GM21619 (cell line): Measurements from ENCODE around the gene TM4SF4.
"Not testable (repeated sequence)": the region's sequence is repeated elsewhere in the genome, so short reads cannot be mapped to it uniquely, and the experiment has no call there.

Experiments
- ATAC-seq: cut with Tn5 transposase; IDR thresholded peaks from one replicate; pipeline ENCODE4 v1.9.1; 2021; ENCODE audit not compliant: unreplicated experiment

TM4SF4 gene

GRCh38 chr3:149474250-149474817 is at the start of gene TM4SF4:
Gene TM4SF4 (plus strand): TSS chr3:149474697. CDS start chr3:149474878, 181 bp downstream.
- ATAC-seq = no peak

- no peak for ATAC-seq
Measured at GRCh38 chr3:149424918-149425317, 49.6 kb upstream of the TM4SF4 start.

- ATAC-seq = no peak
Measured at GRCh38 chr3:149426325-149426724, 48.2 kb upstream of the TM4SF4 start.

- ATAC-seq = no peak
Measured at GRCh38 chr3:149428087-149428486, 46.4 kb upstream of the TM4SF4 start.

- no peak for ATAC-seq
Measured at GRCh38 chr3:149430216-149430615, 44.3 kb upstream of the TM4SF4 start.

GRCh38 chr3:149432149-149432548 is 42.3 kb upstream of the TM4SF4 start:
- ATAC-seq = no peak

- no peak for ATAC-seq
Measured at GRCh38 chr3:149435996-149436885, 38.3 kb upstream of the TM4SF4 start.

GRCh38 chr3:149437286-149437685 is 37.2 kb upstream of the TM4SF4 start:
- no peak for ATAC-seq

- no peak for ATAC-seq
Measured at GRCh38 chr3:149437710-149438109, 36.8 kb upstream of the TM4SF4 start.

- no peak for ATAC-seq
Measured at GRCh38 chr3:149438981-149439380, 35.5 kb upstream of the TM4SF4 start.

GRCh38 chr3:149441642-149442041 is 32.9 kb upstream of the TM4SF4 start:
- ATAC-seq = no peak

GRCh38 chr3:149442043-149442442 is 32.5 kb upstream of the TM4SF4 start:
- ATAC-seq = no peak

GRCh38 chr3:149442851-149443544 is 31.5 kb upstream of the TM4SF4 start:
- ATAC-seq = no peak

GRCh38 chr3:149443545-149443912 is 31.0 kb upstream of the TM4SF4 start:
- ATAC-seq = no peak

- not testable (repeated sequence) for ATAC-seq
Measured at GRCh38 chr3:149444867-149445266, 29.6 kb upstream of the TM4SF4 start.

GRCh38 chr3:149448331-149448831 is 26.1 kb upstream of the TM4SF4 start:
- no peak for ATAC-seq

- no peak for ATAC-seq
Measured at GRCh38 chr3:149449182-149449581, 25.3 kb upstream of the TM4SF4 start.

- ATAC-seq = no peak
Measured at GRCh38 chr3:149449799-149450198, 24.7 kb upstream of the TM4SF4 start.

GRCh38 chr3:149450281-149450680 is 24.2 kb upstream of the TM4SF4 start:
- no peak for ATAC-seq

GRCh38 chr3:149452036-149452435 is 22.5 kb upstream of the TM4SF4 start:
- ATAC-seq = no peak

- ATAC-seq = no peak
Measured at GRCh38 chr3:149453140-149453805, 21.2 kb upstream of the TM4SF4 start.
